ENCODE results near the gene PNLIP. TPM values are rescaled to one million over a fixed set of nuclear protein-coding genes. Genes with fewer than 3 reads are reported as not detected.

Gene PNLIP
- total RNA-seq, 1 experiment from 2014 or later, result 1.5 TPM

DNA sequence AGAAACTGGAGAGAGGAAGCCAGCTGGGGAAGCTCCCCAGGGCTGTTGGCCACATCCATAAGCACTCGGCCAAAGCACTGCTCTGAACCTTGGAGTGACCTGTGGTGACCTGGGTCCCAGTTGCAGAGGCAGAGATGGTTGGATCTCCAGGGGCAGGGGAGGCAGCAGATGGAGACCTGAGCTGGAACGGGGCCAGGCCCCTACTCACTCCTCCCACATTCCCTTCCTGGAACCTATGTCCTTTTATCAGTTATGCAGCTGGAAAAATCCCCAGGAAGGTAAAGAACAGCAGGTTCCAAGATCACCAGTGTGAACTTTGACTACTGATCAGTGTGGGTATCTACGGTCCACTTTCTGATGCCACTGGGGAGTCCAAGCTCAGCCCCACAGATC lies 65.4 kb downstream of the PNLIP start:
- no peaks in the 10 kb centered on the region for H3K9me3 ChIP-seq (ENCODE audit: control insufficient read depth, insufficient read depth, low read depth, low read length)
- DNase-seq (ENCODE audit: low read depth, low spot score) (no peak), ATAC-seq (no peak)
- ChIA-PET POLR2A (no interaction called here), CTCF (no interaction called here)
- no peak overlapping the region for H3K27ac ChIP-seq (ENCODE audit: low read length)
- no peaks in the 10 kb centered on the region for H3K27me3 ChIP-seq (ENCODE audit: control insufficient read depth, insufficient read depth, low read length)
- no TSS peak for BruUV-seq (replicated peaks)
- TF ChIP-seq POLR2AphosphoS5 (IDR thresholded peaks at IDR 0.05; ENCODE audit: low read depth, low read length), result no peak
- no peak overlapping the region for H3K4me3 ChIP-seq (ENCODE audit: low read depth in 2 of 2, low read length in 2 of 2)
- intact Hi-C loops (cut with micrococcal nuclease; ENCODE audit: unreplicated experiment), result no loop called here
- in situ Hi-C loops (cut with HindIII; ENCODE audit: low pct_unique_long_range_greater_than_20kb, low sequenced_read_pairs), result no loop called here
- no peaks in the 10 kb centered on the region for H3K4me1 ChIP-seq (ENCODE audit: control insufficient read depth, insufficient read depth, low read length)
- H3K36me3 ChIP-seq (ENCODE audit: control insufficient read depth, insufficient read depth, low read length), result no peaks in the 10 kb centered on the region

DNA sequence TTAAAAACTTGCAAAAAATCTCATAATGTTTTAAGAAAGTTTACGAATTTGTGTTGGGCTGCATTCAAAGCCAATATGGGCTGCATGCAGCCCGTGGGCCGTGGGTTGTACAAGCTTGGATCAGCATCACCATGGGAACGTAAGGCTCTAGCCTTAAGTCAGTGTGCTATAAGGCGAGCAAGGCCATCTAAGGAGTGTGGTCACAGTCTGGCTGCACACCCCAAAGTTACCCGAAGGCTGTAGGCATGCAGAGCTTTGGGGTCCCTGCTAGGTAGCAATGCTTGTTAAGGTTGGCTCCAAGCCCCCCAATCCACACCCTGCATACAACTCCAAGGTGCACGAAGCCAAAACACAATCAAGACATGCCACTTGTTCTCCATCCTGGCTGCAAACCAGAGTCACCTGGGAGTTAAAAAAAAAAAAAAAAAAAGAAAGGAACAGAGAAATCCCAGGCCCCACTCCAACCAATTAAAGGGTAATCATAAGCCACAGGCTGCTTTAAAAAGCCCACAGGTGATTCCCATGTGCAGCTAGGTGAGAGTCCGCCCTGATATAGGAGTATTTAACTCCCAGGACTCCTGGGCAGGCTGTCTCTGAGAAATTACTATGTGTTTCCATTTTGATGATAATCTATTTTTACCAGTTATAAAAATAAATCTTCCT lies 66.5 kb downstream of the PNLIP start:
- DNase-seq (ENCODE audit: low read depth, low spot score) (no peak), ATAC-seq (no peak)
- intact Hi-C loops (cut with micrococcal nuclease; ENCODE audit: unreplicated experiment), result no loop called here
- no TSS peak for BruUV-seq (replicated peaks)
- no peaks in the 10 kb centered on the region for H3K9me3 ChIP-seq (ENCODE audit: control insufficient read depth, insufficient read depth, low read depth, low read length)
- H3K4me1 ChIP-seq (ENCODE audit: control insufficient read depth, insufficient read depth, low read length), result no peaks in the 10 kb centered on the region
- in situ Hi-C loops (cut with HindIII; ENCODE audit: low pct_unique_long_range_greater_than_20kb, low sequenced_read_pairs), result no loop called here
- H3K27ac ChIP-seq (ENCODE audit: low read length), result no peak overlapping the region
- POLR2A ChIA-PET, result no interaction called here
- TF ChIP-seq SIN3A (IDR thresholded peaks at IDR 0.05; ENCODE audit: borderline replicate concordance, insufficient read depth, low read depth, low read length) (no peak), POLR2AphosphoS5 (IDR thresholded peaks at IDR 0.05; ENCODE audit: low read depth, low read length) (no peak), TCF7L2 (IDR thresholded peaks at IDR 0.05; ENCODE audit: low read depth, low read length) (no peak)
- TF ChIP-seq, protein P1, sequence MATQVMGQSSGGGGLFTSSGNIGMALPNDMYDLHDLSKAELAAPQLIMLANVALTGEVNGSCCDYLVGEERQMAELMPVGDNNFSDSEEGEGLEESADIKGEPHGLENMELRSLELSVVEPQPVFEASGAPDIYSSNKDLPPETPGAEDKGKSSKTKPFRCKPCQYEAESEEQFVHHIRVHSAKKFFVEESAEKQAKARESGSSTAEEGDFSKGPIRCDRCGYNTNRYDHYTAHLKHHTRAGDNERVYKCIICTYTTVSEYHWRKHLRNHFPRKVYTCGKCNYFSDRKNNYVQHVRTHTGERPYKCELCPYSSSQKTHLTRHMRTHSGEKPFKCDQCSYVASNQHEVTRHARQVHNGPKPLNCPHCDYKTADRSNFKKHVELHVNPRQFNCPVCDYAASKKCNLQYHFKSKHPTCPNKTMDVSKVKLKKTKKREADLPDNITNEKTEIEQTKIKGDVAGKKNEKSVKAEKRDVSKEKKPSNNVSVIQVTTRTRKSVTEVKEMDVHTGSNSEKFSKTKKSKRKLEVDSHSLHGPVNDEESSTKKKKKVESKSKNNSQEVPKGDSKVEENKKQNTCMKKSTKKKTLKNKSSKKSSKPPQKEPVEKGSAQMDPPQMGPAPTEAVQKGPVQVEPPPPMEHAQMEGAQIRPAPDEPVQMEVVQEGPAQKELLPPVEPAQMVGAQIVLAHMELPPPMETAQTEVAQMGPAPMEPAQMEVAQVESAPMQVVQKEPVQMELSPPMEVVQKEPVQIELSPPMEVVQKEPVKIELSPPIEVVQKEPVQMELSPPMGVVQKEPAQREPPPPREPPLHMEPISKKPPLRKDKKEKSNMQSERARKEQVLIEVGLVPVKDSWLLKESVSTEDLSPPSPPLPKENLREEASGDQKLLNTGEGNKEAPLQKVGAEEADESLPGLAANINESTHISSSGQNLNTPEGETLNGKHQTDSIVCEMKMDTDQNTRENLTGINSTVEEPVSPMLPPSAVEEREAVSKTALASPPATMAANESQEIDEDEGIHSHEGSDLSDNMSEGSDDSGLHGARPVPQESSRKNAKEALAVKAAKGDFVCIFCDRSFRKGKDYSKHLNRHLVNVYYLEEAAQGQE (IDR thresholded peaks at IDR 0.05; ENCODE audit: insufficient read depth in 1 of 2, low read depth in 2 of 2, low read length in 1 of 2), result no peak
- TF ChIP-seq, protein P2, sequence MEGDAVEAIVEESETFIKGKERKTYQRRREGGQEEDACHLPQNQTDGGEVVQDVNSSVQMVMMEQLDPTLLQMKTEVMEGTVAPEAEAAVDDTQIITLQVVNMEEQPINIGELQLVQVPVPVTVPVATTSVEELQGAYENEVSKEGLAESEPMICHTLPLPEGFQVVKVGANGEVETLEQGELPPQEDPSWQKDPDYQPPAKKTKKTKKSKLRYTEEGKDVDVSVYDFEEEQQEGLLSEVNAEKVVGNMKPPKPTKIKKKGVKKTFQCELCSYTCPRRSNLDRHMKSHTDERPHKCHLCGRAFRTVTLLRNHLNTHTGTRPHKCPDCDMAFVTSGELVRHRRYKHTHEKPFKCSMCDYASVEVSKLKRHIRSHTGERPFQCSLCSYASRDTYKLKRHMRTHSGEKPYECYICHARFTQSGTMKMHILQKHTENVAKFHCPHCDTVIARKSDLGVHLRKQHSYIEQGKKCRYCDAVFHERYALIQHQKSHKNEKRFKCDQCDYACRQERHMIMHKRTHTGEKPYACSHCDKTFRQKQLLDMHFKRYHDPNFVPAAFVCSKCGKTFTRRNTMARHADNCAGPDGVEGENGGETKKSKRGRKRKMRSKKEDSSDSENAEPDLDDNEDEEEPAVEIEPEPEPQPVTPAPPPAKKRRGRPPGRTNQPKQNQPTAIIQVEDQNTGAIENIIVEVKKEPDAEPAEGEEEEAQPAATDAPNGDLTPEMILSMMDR (IDR thresholded peaks at IDR 0.05), result no peak
- CTCF ChIA-PET, result no interaction called here
- H3K4me3 ChIP-seq (ENCODE audit: low read depth in 2 of 2, low read length in 2 of 2), result no peak overlapping the region
- H3K27me3 ChIP-seq (ENCODE audit: control insufficient read depth, insufficient read depth, low read length), result no peaks in the 10 kb centered on the region
- no peaks in the 10 kb centered on the region for H3K36me3 ChIP-seq (ENCODE audit: control insufficient read depth, insufficient read depth, low read length)

DNA sequence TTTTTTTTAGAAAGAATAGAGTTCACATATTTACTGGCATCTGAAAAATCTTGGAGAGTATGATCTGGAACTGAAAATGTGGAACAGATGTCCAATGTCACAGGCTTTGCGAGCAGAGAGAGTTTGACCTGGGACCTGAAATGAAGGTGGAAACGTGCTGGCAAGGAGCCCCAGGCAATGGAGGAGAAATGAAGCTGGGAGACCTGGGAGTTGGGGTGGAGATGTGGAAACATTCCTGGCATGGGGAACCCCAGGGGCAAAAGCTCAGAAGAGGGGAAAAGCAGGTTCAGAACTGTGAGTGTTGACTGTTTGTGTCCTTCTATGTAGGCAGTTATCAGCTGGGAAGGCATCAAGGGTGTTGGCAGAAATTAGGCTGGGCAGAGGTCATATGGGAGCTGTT lies 67.7 kb downstream of the PNLIP start:
- ChIA-PET CTCF (no interaction called here), POLR2A (no interaction called here)
- TF ChIP-seq POLR2AphosphoS5 (IDR thresholded peaks at IDR 0.05; ENCODE audit: low read depth, low read length) (no peak), TCF7L2 (IDR thresholded peaks at IDR 0.05; ENCODE audit: low read depth, low read length) (no peak)
- TF ChIP-seq, protein P1 (IDR thresholded peaks at IDR 0.05; ENCODE audit: insufficient read depth in 1 of 2, low read depth in 2 of 2, low read length in 1 of 2), result no peak
- ATAC-seq, result no peak
- in situ Hi-C loops (cut with HindIII; ENCODE audit: low pct_unique_long_range_greater_than_20kb, low sequenced_read_pairs), result no loop called here
- Histone ChIP-seq H3K27me3 (ENCODE audit: control insufficient read depth, insufficient read depth, low read length) (no peaks in the 10 kb centered on the region), H3K4me1 (ENCODE audit: control insufficient read depth, insufficient read depth, low read length) (no peaks in the 10 kb centered on the region), H3K4me3 (ENCODE audit: low read depth in 2 of 2, low read length in 2 of 2) (no peak overlapping the region), H3K9me3 (ENCODE audit: control insufficient read depth, insufficient read depth, low read depth, low read length) (no peaks in the 10 kb centered on the region), H3K36me3 (ENCODE audit: control insufficient read depth, insufficient read depth, low read length) (no peaks in the 10 kb centered on the region), H3K27ac (ENCODE audit: low read length) (no peak overlapping the region)
- DNase-seq (ENCODE audit: low read depth, low spot score), result no peak
- no TSS peak for BruUV-seq (replicated peaks)
- intact Hi-C loops (cut with micrococcal nuclease; ENCODE audit: unreplicated experiment), result no loop called here
